WTC11 (cell line): ENCODE data around the gene MRPL55. TPM values are rescaled to one million over a fixed set of nuclear protein-coding genes. Genes with fewer than 3 reads are reported as not detected.

Source experiments
- ATAC-seq: fragments of 200-7000 bp; cut with Tn5 transposase; 2 replicates; pipeline ENCODE4 v1.10.0; 2021; ENCODE audit warnings: mild to moderate bottlenecking, moderate library complexity
- CTCF ChIA-PET: fragments of 300-600 bp; sonication (Branson Sonifier 250); formaldehyde crosslinking; loops from one replicate; lab custom pipeline; 2021; ENCODE audit warnings: antibody characterized with exemption; lab: Charles Lee
- POLR2A ChIA-PET: fragments of 350-600 bp; sonication (Branson Sonifier 250); formaldehyde crosslinking; loops from one replicate; lab custom pipeline; 2021; ENCODE audit warnings: antibody characterized with exemption; lab: Charles Lee
- DNase-seq: peaks from one replicate; pipeline ENCODE4 v3.0.0; 2021; ENCODE audit warnings: low spot score
- H3K27ac Mint-ChIP-seq: 2 replicates; pipeline ENCODE4 v1.8.0; 2021; ENCODE audit warnings: mixed read lengths
- H3K27me3 Mint-ChIP-seq: 2 replicates; pipeline ENCODE4 v1.8.0; 2021; ENCODE audit warnings: low read depth, mild to moderate bottlenecking, moderate library complexity, mixed read lengths
- H3K36me3 Mint-ChIP-seq: 2 replicates; pipeline ENCODE4 v1.8.0; 2021; ENCODE audit warnings: mixed read lengths
- H3K4me1 Mint-ChIP-seq: 2 replicates; pipeline ENCODE4 v1.8.0; 2022; ENCODE audit warnings: mixed read lengths
- H3K4me3 Mint-ChIP-seq: 2 replicates; pipeline ENCODE4 v1.8.0; 2021; ENCODE audit warnings: mild to moderate bottlenecking, moderate library complexity, mixed read lengths
- H3K9me3 Mint-ChIP-seq: 2 replicates; pipeline ENCODE4 v1.8.0; 2021; ENCODE audit warnings: mixed read lengths
- ATF3 ChIP-seq: sonication (generic); formaldehyde crosslinking; conservative IDR thresholded peaks from 2 replicates; pipeline ENCODE4 v1.8.1; 2022; ENCODE audit warnings: mild to moderate bottlenecking, missing genetic modification reagents
- CDX4 ChIP-seq: fragments of 250-450 bp; sonication (Bioruptor Pico); IDR thresholded peaks from 2 replicates; pipeline ENCODE4 v1.9.0; 2021; ENCODE audit warnings: moderate library complexity, mild to moderate bottlenecking, inconsistent platforms, borderline replicate concordance
- CREM ChIP-seq: sonication (generic); formaldehyde crosslinking; IDR thresholded peaks from 2 replicates; pipeline ENCODE4 v1.8.1; 2022; ENCODE audit warnings: mild to moderate bottlenecking, missing genetic modification reagents, moderate library complexity
- ELF4 ChIP-seq: sonication (generic); formaldehyde crosslinking; IDR thresholded peaks from 2 replicates; pipeline ENCODE4 v1.8.1; 2022; ENCODE audit warnings: low read depth, mild to moderate bottlenecking, moderate library complexity, missing genetic modification reagents
- FOXJ3 ChIP-seq: sonication (generic); formaldehyde crosslinking; IDR thresholded peaks from 2 replicates; pipeline ENCODE4 v1.9.0; 2021; ENCODE audit warnings: missing genetic modification reagents, mild to moderate bottlenecking, borderline replicate concordance
- FOXK1 ChIP-seq: sonication (generic); formaldehyde crosslinking; IDR thresholded peaks from 2 replicates; pipeline ENCODE4 v1.8.0; 2022; ENCODE audit warnings: mild to moderate bottlenecking, moderate library complexity, missing genetic modification reagents
- FOXP1 ChIP-seq: sonication (generic); formaldehyde crosslinking; IDR thresholded peaks from 2 replicates; pipeline ENCODE4 v1.8.0; 2022; ENCODE audit warnings: missing genetic modification reagents, mild to moderate bottlenecking, moderate library complexity, borderline replicate concordance
- MYBL2 ChIP-seq: sonication (generic); formaldehyde crosslinking; IDR thresholded peaks from 2 replicates; pipeline ENCODE4 v1.8.1; 2023; ENCODE audit warnings: mild to moderate bottlenecking, moderate library complexity, missing genetic modification reagents
- RELA ChIP-seq: sonication (generic); formaldehyde crosslinking; IDR thresholded peaks from 2 replicates; pipeline ENCODE4 v1.8.1; 2022; ENCODE audit warnings: missing genetic modification reagents, mild to moderate bottlenecking, borderline replicate concordance
- RORB ChIP-seq: fragments of 250-450 bp; sonication (Bioruptor Pico); IDR thresholded peaks from 2 replicates; pipeline ENCODE4 v1.9.0; 2021; ENCODE audit warnings: mild to moderate bottlenecking
- SMAD4 ChIP-seq: sonication (generic); formaldehyde crosslinking; IDR thresholded peaks from 2 replicates; pipeline ENCODE4 v1.8.0; 2022; ENCODE audit warnings: mild to moderate bottlenecking, missing genetic modification reagents
- STAT6 ChIP-seq: sonication (generic); formaldehyde crosslinking; conservative IDR thresholded peaks from 2 replicates; pipeline ENCODE4 v1.8.1; 2023; ENCODE audit warnings: mild to moderate bottlenecking, low read depth, missing genetic modification reagents, moderate library complexity
- ZBTB21 ChIP-seq: sonication (generic); formaldehyde crosslinking; IDR thresholded peaks from 2 replicates; pipeline ENCODE4 v1.8.1; 2023; ENCODE audit warnings: mild to moderate bottlenecking, missing genetic modification reagents, borderline replicate concordance
- ZNF232 ChIP-seq: sonication (generic); formaldehyde crosslinking; IDR thresholded peaks from 2 replicates; pipeline ENCODE4 v1.8.0; 2022; ENCODE audit warnings: mild to moderate bottlenecking, missing genetic modification reagents
- ZNF263 ChIP-seq: sonication (generic); formaldehyde crosslinking; IDR thresholded peaks from 2 replicates; pipeline ENCODE4 v1.8.1; 2022; ENCODE audit warnings: low read depth, mild to moderate bottlenecking, moderate library complexity, missing genetic modification reagents
- ZNF281 ChIP-seq: sonication (generic); formaldehyde crosslinking; IDR thresholded peaks from 2 replicates; pipeline ENCODE4 v1.8.0; 2023; ENCODE audit warnings: mild to moderate bottlenecking, missing genetic modification reagents
- ZNF423 ChIP-seq: fragments of 250-450 bp; sonication (Bioruptor Pico); IDR thresholded peaks from 2 replicates; pipeline ENCODE4 v2.1.2; 2022; ENCODE audit warnings: mild to moderate bottlenecking, moderate library complexity
- ZNF532 ChIP-seq: fragments of 250-450 bp; sonication (Bioruptor Pico); IDR thresholded peaks from 2 replicates; pipeline ENCODE4 v1.9.0; 2021; ENCODE audit warnings: mild to moderate bottlenecking, borderline replicate concordance
- ZSCAN18 ChIP-seq: fragments of 250-450 bp; sonication (Bioruptor Pico); IDR thresholded peaks from 2 replicates; pipeline ENCODE4 v2.1.2; 2022; ENCODE audit warnings: mild to moderate bottlenecking, moderate library complexity
- total RNA-seq: library from RNA; stranded (reverse); gene quantifications from 3 replicates; pipeline ENCODE4 v1.2.3, GENCODE V29; 2021

Gene MRPL55
- total RNA-seq, 1 experiment from 2014 or later: 66.9 TPM

- H3K4me3 Mint-ChIP-seq: no peak overlapping the region
- 0 out of 2 replicates have a peak, but pooled peaks cover 4% of the 10 kb centered on the region for H3K4me1 Mint-ChIP-seq
- CTCF ChIA-PET: interaction anchor here (0.5 to 2.7 kb wide), 9 partner anchors 8 to 687 kb away, joined by 3 to 62 read pairs (median 3); partner anchors contain the start of genes ARF1 and WNT3A
- H3K9me3 Mint-ChIP-seq: no peaks in the 10 kb centered on the region
- no peaks in the 10 kb centered on the region for H3K36me3 Mint-ChIP-seq
- no peak; the same call in 1 of the 2 replicates for ATAC-seq
- H3K27me3 Mint-ChIP-seq: peaks cover 87% of the 10 kb centered on the region
- POLR2A ChIA-PET: interaction anchor here (1.0 kb wide), 1 partner anchor 75 kb away, joined by 3 read pairs; no protein-coding TSS in a partner anchor
- TF ChIP-seq SMAD4 (CRISPR knock-in tag): no peak
- no peak for TF ChIP-seq ZNF232 (CRISPR knock-in tag)
- no peak for DNase-seq
- no peak overlapping the region for H3K27ac Mint-ChIP-seq
Observed at GRCh38 chr1:228073061-228073856, 35.8 kb downstream of the MRPL55 start.

- Mint-ChIP-seq H3K36me3 (no peaks in the 10 kb centered on the region), H3K27ac (no peak overlapping the region), H3K4me3 (no peak overlapping the region), H3K27me3 (peaks cover 86% of the 10 kb centered on the region), H3K9me3 (no peaks in the 10 kb centered on the region), H3K4me1 (0 out of 2 replicates have a peak, but pooled peaks cover 4% of the 10 kb centered on the region)
- TF ChIP-seq ZNF281 (CRISPR knock-in tag) (no peak), RORB (CRISPR knock-in tag) (no peak), ZSCAN18 (CRISPR knock-in tag) (no peak), ZNF532 (CRISPR knock-in tag) (no peak), MYBL2 (CRISPR knock-in tag) (no peak), CDX4 (CRISPR knock-in tag) (no peak), FOXK1 (CRISPR knock-in tag) (no peak), STAT6 (CRISPR knock-in tag) (no peak), ELF4 (no peak), CREM (CRISPR knock-in tag) (no peak), ATF3 (CRISPR knock-in tag) (no peak), ZNF423 (CRISPR knock-in tag) (no peak), ZNF263 (no peak), RELA (CRISPR knock-in tag) (no peak), FOXP1 (CRISPR knock-in tag) (no peak), FOXJ3 (CRISPR knock-in tag) (no peak), ZBTB21 (CRISPR knock-in tag) (no peak)
- ChIA-PET POLR2A (no interaction called here), CTCF (interaction anchor here (2.7 kb wide), 1 partner anchor 73 kb away, joined by 21 read pairs; no protein-coding TSS in a partner anchor)
- ATAC-seq: no peak
- DNase-seq: no peak
Observed at GRCh38 chr1:228072658-228073043, 36.4 kb downstream of the MRPL55 start.
